GM18508 (cell line): ENCODE measurements around the gene KLHDC2.
"Not testable (repeated sequence)": the region's sequence is repeated elsewhere in the genome, so short reads cannot be mapped to it uniquely, and the experiment has no call there.

Experiments
- ATAC-seq: cut with Tn5 transposase; IDR thresholded peaks from one replicate; pipeline ENCODE4 v1.9.1; 2021; ENCODE audit warnings: moderate number of reproducible peaks; ENCODE audit not compliant: insufficient read depth, unreplicated experiment

The KLHDC2 gene, protein sequence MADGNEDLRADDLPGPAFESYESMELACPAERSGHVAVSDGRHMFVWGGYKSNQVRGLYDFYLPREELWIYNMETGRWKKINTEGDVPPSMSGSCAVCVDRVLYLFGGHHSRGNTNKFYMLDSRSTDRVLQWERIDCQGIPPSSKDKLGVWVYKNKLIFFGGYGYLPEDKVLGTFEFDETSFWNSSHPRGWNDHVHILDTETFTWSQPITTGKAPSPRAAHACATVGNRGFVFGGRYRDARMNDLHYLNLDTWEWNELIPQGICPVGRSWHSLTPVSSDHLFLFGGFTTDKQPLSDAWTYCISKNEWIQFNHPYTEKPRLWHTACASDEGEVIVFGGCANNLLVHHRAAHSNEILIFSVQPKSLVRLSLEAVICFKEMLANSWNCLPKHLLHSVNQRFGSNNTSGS

DNA sequence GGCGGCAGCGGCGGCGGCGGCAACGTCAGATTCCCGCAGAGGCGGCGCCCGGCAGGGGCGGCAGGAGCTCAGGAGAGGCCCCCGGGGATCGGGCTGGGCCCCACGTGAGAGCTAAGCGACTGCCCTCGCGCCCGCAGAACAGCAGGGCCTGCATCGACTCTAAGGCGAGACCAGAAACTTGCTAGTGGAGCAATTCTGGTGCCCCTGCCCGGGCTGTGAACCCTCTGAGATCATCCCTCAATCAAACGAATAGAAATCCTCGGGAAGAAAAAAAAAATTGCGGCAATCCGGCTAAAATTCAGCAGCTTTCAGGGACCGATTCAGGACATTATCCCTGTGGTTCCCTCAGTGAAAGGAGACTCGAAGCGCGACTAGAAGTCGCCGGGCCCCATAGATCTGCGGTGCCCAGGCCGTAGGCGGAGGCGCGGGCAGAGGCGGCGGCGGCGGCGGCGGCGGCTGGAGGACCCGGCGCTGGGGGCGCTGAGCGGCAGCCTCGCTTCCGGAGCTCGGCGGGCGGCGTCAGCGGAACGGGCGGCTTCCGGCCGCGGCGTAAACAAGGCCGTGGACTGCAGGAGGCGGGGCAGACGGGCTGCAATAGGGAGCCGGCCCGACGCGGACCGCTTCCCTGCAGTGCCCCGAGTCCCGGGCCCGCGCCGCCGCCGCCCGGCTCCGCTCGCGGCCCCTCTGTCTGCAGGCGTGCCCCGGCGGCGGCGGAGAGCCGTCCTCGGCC, at the start of gene KLHDC2:
TSS of gene KLHDC2 (plus strand) at position 583 of the 730 bp plus-strand sequence. CDS start 316 bp downstream, outside the sequence.
- peak; percentile 78 for ATAC-seq

DNA sequence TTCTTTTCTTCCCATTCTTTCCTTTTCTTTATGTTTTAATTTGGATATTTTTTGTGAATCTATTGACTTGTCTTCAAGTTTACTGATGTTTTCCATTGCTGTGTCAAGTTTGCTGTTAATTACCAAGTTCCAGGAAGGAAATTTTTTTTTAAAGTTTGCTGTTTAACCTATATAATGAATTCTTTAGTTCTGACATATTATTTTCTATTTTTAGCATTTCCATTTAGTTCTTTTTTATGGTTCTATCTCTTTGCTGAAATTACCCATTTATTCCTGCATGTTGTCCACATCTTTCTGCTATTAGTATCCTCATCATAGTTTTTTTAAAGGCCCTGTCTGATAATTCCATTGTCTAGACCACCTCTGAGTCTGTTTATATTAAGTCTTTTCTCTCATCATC, 47.2 kb upstream of the KLHDC2 start:
- ATAC-seq: no peak

DNA sequence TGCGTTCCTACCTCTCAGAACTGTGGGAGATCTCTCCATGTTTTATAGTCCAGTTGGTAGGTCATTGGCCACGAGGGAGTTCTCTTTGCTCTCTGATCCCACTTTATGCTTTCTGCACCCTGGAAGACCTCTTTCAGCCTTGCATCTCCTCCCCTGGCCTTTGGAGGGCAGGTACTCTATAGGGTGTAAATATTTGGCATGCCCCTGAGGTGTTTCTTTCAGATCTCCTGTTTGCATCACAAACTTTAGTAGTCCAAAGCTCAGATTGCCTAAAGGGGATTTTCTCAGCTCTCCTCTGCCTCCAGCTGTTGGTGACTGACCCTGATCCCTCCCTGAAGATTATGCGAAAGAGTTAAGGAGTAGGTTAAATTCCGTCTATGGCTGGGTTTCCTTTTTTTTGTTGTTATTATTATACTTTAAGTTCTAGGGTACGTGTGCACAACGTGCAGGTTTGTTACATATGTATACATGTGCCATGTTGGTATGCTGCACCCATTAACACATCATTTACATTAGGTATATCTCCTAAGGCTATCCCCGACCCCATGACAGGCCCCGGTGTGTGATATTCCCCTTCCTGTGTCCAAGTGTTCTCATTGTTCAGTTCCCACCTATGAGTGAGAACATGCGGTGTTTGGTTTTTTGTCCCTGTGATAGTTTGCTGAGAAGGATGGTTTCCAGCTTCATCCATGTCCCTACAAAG, 46.1 kb upstream of the KLHDC2 start:
- ATAC-seq: not testable (repeated sequence)

DNA sequence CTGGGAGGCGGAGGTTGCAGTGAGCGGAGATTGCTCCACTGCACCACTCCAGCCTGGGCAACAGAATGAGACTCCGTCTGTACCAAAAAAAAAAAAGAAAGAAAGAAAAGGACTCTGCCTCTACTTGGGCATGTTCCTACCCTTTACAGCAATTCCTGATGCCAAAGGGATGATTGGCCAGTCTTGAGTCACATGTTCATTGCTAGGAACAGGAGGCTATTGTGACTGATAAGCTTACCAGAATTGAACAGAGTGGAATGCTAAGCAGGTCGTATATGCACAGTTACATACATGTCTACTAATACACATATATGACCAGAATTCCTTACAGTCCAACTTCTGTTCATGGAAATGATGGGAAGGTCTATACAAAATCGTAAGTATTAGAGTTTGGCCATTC, 40.8 kb upstream of the KLHDC2 start:
- no peak for ATAC-seq

DNA sequence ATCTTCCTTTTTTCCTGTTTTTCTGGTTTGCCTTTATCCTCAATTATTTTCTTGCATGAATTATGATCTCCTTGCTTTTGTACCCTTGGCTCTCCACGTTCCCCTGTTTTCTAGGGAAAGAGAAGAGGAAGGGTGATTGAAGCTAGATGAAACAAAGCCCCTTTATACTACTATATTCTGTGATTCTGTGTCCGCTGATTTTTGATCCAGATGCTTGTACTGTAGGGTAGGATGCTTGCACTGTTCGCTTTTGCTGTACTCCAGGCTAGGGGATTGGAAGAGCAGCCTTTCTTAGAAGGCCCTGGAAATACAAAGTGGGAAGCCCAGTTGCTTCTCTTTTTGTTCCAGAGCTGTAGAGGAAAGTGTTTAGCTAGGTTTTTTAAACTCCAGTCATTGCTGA, 35.1 kb upstream of the KLHDC2 start:
- ATAC-seq: no peak

DNA sequence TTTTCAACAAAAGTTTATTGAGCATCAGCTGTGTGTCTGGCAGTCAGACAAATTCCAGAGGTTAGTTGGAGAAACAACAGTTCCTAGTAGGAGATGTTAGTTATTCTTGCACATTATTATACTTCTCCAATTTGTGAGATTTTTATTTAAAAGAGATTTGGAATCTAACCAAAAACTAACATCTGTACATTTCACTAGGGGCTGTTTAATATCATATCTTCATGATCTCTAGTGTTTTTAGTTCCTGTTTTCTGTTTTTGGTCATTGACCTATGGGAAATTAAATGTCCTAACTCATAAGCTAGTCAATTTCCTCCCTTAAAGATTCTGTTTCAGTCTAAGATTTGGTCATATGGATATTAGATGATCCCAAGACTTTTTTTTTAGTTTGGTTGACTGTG, 34.1 kb upstream of the KLHDC2 start:
- ATAC-seq: no peak

DNA sequence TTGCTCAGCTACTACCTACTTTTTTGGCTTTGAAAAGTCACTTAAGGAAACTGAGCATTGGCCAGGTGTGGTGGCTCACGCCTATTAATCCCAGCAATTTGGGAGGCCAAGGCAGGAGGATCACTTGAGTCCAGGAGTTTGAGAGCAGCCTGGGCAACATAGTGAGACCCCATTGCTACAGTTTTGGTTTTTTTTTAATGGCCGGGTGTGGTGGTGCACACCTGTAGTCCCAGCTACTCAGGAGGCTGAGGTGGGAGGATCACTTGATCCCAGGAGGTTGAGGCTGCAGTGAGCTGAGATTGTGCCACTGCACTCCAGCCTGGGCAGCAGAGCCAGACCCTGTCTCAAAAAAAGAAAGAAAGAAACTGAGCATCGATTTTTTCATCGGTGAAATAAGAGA, 32.3 kb upstream of the KLHDC2 start:
- not testable (repeated sequence) for ATAC-seq

DNA sequence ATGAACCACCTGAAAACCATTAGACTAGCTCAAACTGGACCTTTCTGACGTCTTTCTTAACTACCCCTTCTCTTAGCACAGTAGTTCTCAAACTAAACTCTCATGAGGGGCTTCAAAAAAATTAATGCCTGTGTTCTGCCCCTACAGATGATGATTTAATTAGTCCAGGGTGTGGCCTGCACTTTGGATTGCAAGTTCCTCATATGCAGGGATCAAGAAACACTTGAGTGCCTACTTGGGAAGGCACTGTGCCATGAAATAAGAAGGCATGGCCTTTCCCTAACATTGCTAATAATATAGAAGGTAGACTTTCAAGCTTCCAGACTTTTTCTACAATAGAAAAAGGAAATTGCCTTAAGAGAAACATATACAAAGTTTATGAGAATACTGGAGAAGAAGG, 22.8 kb upstream of the KLHDC2 start:
- no peak for ATAC-seq

DNA sequence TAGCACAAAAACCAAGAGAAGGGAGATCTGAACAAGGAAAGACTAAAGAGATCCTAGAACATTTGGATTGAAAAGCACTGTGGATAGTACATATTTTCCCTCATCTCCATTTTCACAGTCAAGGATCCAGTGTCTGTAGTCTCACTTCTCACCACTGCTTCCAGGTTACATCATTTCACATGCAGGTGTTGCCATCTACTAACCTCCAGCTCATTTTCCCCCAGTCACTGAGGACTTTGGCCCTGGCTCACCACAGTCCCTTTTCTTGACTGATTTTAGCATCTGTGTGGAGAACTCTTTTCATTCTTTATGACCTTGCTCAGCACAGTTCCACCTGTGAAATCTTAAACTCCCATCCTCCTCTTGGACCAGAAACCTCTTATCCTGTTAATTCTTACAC, 21.5 kb upstream of the KLHDC2 start:
- not testable (repeated sequence) for ATAC-seq

DNA sequence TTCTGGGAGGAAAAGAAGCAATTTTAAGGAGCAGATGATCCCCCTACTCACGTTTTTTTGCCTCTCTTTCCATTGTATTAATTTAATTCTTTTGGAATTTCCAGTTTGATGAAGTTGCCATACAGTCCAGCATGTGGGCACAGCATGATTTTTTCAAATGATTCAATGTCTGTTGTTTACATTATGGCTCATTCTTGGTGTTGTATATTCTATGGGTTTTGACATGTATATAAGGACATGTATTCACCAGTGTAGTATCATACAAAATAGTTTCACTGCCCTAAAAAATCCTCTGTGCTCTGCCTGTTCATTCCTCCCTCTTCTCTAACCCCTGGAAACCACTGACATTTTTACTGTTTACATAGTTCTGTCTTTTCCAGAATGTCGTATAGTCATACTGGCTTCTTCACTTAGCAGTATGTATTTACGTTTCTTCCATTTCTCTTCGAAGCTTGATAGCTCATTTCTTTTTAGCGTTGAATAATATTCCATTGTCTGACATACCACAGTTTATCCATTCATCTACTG, 13.3 kb upstream of the KLHDC2 start:
- ATAC-seq: no peak

DNA sequence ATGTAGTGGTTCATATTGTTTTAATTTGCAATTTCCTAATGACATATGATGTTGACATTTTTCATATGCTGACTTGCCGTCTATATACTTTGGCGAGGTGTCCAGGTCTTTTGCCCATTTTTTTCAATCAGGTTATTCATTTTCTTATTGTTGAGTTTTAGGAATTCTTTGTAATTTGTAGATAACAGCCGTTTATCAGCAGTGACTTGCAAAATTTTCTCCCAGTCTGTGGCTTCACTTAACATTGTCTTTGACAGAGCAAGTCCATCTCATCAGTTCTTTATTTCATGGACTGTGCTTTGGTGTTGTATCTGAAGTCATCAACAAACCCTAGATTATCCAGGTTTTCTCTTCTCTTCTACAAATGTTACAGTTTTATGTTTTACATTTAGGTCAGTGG, 12.6 kb upstream of the KLHDC2 start:
- ATAC-seq: no peak

DNA sequence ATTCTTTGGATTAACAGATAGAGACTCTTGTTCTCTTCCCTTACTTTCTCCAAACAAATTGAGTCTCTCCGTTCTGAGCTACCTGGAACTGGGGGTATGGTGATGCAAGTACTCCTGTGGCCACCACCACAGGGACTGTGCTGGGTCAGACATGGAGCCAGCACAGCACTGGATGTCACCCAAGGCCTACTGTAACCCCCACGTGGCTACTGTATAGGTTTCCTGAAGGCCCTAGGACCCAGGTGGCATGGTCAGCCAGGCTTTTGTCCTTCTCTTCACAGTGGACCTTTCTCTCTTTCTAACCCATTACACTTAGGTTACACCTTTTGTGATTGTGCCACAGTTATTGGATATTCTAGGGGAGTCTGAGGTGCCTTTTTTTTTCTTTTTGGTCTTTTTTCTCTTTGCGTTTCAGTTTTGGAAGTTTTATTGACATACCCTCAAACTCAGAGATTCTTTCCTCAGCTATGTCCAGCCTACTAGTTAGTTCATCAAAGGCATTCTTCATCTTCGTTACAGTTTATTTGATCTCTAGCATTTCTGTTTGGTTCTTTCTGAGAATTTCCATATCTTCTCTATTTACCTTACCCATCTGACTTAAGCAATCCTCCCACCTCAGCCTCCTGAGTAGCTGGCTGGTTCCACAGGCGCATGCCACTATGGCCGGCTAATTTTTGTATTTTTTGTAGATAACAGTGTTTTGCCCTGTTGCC, 6.0 kb upstream of the KLHDC2 start:
- ATAC-seq: no peak

DNA sequence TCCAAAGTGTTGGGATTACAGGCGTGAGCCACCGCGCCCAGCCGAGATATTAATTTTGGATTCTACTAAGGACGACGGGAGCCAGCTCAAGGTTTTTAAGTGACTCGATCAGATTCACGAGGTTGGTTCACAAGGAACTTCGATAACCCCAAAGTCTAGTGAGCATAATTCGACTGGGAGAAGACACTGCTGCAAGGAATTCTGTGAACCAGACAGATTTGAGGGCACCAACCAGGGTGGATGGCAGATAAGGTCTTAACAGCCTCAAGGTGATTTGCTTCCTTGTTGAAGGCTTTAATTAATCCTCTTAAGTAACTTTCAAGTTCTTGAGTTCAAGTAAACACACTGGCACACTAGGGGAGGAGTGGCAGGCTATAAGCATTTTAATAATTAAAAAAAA, 1.1 kb upstream of the KLHDC2 start:
- ATAC-seq: no peak

DNA sequence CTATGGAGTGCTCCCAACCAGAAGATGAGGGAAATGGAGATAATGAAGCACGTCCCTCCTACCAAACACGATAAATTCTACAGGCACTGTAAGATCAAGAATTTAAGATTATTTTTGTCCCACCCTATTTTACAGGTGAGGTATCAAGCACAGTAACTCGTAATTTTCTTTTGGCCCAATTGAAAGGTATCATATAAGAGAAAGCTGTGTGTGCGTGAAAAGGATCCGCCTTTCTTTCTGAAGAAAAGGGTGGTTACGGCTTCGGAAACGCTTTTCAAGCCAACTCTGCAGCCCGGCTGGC, 733 bp upstream of the KLHDC2 start:
- ATAC-seq: no peak

DNA sequence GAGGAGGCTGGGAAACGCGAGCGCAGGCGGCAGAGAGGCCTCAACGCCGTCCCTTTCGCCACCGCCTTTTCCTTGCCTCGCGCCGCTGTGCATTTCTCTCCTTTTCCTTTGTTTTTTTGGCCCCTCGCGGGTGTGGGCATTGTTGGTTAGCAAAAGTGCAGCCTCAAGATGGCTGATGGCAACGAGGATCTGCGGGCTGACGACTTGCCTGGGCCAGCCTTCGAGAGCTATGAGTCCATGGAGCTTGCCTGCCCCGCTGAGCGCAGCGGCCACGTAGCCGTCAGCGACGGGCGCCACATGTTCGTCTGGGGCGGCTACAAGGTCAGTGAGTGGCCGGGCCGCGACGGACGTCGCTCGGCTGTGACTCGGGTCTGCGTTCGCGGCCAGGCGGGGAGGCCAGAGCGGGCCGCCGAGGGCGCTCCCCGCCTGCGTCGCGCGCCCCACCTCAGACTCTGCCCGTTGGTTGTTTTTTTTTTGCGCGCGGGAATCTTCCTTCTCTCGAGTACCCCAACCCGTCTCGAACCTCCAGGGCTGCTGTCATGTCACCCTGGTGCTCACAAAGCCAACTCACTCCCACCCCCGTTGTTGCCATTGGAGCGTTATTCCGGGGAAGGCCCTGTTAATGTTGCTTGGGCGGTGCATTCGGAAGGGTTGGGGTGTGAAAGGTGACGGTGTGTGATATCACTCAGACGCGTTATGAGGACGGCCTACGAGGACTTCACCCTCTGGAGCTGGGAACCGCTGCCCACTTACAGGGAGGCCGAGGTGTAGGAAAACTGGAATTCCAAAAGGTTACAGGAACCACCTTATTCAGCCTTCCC, 558 bp downstream of the KLHDC2 start:
- ATAC-seq: no peak

DNA sequence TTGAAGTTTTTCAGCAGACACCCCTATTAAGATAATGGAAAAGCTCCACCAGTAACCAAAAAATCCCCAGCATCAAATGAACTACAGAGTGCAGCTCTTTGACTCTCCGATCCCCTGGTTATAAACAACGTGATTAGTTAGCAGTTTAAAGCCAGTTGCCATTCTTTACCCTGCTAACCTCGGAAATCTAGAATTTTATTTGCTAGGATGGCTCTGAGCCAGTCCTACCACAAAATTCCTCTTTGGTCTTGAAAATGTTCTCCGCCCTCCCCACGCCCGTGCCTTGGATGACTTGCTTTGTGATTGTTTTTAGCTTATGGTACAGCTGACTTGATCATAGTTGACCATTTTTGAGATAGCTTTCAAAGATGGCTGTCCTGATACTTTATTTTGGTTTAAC, 1.2 kb downstream of the KLHDC2 start:
- no peak for ATAC-seq

DNA sequence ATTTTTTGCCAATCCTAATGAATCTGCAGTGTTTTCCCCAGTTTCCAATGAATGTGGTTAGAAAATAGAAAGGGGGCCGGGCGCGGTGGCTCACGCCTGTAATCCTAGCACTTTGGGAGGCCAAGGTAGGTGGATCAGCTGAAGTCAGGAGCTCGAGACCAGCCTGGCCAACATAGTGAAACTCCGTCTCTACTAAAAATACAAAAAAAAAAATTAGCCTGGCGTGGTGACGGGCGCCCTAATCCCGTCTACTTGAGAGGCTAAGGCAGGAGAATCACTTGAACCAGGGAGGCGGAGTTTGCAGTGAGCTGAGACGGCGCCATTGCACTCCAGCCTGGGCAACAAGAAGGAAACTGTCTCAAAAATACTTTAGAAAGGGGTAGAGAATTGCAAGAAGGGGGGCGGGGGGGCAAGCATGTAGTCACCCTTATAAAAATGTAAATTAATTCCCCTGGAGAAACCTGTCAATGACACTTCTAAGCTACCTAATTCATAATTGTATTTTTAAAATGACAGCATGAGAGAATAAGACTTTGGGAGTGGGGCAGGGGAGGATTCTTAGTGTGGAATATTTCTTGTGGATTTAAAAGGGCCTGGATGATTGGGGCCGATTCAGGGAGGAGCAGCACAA, 1.7 kb downstream of the KLHDC2 start:
- no peak for ATAC-seq

DNA sequence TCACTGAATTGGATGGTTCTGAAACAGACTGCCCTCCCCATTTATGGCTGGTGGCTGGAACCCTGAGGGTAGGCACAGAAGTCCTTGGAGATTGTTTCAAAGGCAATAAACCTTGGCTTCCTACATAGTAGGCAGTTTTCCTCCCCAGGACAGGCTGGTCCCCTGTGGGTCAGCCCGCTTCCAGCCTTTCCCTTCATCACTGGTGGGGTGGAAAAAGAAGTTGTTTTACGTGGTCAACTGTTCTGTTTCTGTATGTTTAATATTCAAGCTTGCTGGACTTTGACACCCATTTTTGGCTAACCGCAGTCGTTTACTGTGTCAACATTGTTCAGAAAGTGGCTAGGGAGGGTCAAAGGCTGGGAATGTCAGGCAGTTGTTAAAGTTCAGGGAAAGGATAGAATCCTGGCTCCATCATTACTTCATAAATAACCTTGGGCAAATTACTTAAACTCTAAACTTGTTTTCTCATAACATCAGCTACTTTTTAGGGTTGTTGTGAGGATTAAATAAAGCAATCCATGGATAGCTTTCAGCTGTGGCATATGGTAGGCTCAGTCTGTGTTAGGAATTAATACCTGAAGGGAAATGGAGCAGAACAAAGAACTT, 2.4 kb downstream of the KLHDC2 start:
- ATAC-seq: no peak

DNA sequence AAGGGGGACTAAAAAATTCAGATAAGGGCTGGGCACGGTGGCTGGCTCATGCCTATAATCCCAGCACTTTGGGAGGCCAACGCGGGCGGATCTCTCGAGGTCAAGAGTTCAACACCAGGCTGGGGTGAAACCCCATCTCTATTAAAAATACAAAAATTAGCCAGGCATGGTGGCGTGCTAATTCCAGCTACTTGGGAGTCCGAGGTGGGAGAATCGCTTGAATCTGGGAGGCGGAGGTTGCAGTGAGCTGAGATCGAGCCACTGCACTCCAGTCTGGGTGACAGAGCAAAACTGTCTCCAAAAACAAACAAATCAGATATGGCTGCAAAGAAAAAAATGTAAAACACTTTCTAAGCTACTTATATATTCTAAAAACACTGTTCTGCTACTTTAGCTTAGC, 3.7 kb downstream of the KLHDC2 start:
- not testable (repeated sequence) for ATAC-seq
